Fibroblast of upper back skin (primary cell): ENCODE results near the gene PRPSAP2.
"Not testable (repeated sequence)": the region's sequence is repeated elsewhere in the genome, so short reads cannot be mapped to it uniquely, and the experiment has no call there.

Experiments
- DNase-seq: peaks from one replicate; pipeline ENCODE4 v3.0.0-alpha.2; 2013

Gene PRPSAP2

GRCh38 chr17:18857864-18858566, at the start of gene PRPSAP2:
Gene PRPSAP2, plus strand, starts transcription at chr17:18858131. Its CDS starts 7,703 bp downstream, at chr17:18865834.
- DNase-seq = peak; percentile 92

- DNase-seq = not testable (repeated sequence)
Measured at GRCh38 chr17:18815924-18816323, 42.0 kb upstream of the PRPSAP2 start.

GRCh38 chr17:18816489-18817371, 41.2 kb upstream of the PRPSAP2 start:
- peak; percentile 79 for DNase-seq

GRCh38 chr17:18821430-18821829, 36.5 kb upstream of the PRPSAP2 start:
- peak; percentile 14 for DNase-seq

GRCh38 chr17:18827613-18828012, 30.3 kb upstream of the PRPSAP2 start:
- not testable (repeated sequence) for DNase-seq

GRCh38 chr17:18848501-18848900, 9.4 kb upstream of the PRPSAP2 start:
- DNase-seq = no peak

GRCh38 chr17:18850679-18851078, 7.3 kb upstream of the PRPSAP2 start:
- DNase-seq = no peak

GRCh38 chr17:18851201-18851600, 6.7 kb upstream of the PRPSAP2 start:
- no peak for DNase-seq

- DNase-seq = no peak
Measured at GRCh38 chr17:18854956-18855355, 3.0 kb upstream of the PRPSAP2 start.

GRCh38 chr17:18855831-18856569, 1.9 kb upstream of the PRPSAP2 start:
- DNase-seq = peak; percentile 94

- no peak for DNase-seq
Measured at GRCh38 chr17:18856570-18856915, 1.4 kb upstream of the PRPSAP2 start.

GRCh38 chr17:18858567-18859245, 775 bp downstream of the PRPSAP2 start:
- DNase-seq = no peak

- peak; percentile 19 for DNase-seq
Measured at GRCh38 chr17:18859256-18859655, 1.3 kb downstream of the PRPSAP2 start.

- DNase-seq = no peak
Measured at GRCh38 chr17:18860161-18860972, 2.4 kb downstream of the PRPSAP2 start.

- DNase-seq = no peak
Measured at GRCh38 chr17:18862011-18862410, 4.1 kb downstream of the PRPSAP2 start.

- DNase-seq = not testable (repeated sequence)
Measured at GRCh38 chr17:18864996-18865395, 7.1 kb downstream of the PRPSAP2 start.

GRCh38 chr17:18866866-18867813, 9.2 kb downstream of the PRPSAP2 start:
- no peak for DNase-seq

GRCh38 chr17:18877104-18877645, 19.2 kb downstream of the PRPSAP2 start:
- peak; percentile 65 for DNase-seq

GRCh38 chr17:18888766-18889290, 30.9 kb downstream of the PRPSAP2 start:
- no peak for DNase-seq

GRCh38 chr17:18889658-18890057, 31.7 kb downstream of the PRPSAP2 start:
- DNase-seq = peak; percentile 24
